Measurements from ENCODE around the gene SPATC1L.

The SPATC1L gene

DNA sequence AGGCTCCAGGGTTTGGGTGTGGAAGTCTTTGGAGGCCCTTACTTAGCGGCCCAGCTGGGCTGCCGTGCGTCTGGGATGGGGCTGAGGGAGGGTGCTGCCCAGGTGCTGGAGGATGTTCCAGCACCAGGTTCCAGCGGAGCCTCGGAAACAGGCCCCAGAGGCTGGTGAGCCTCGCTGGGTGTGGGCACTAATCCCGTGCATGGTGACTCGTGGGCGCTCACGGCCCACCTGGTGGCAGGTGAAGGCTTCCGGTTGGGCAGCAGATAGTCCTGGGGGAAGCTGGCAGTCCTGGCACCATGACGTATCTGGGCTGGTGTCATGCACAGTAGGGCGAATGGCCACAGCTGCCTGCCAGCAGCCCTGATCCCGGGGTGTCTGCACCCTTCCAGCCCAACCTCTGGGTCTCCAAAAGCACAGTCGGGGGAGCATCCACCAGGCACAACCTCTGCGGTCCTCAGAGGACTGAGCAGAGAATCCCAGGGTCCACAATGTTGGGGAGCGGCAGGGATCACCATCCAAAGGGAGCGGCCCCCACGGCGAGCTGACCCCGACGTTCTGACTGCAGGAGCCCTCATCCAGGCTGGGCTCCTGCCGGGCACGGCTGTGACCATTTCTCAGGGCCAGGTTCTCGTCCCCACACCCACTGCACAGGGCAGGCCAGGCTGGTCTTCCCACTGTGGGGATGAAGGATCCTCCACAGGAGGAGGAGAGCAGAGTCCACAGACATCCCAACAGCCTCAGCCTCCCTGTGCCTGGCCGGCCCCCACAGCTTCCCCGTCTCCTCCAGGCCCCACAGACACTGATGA lies 54.2 kb downstream of the SPATC1L start:
- no peak for DNase-seq

GRCh38 chr21:46128933-46129571 lies 55.2 kb downstream of the SPATC1L start:
- no peak for DNase-seq

GRCh38 chr21:46128106-46128932 lies 55.9 kb downstream of the SPATC1L start:
- no peak for DNase-seq

- DNase-seq: no peak
These were observed 56.8 kb downstream of the SPATC1L start for GRCh38 chr21:46127239-46128105.

- no peak for DNase-seq
These were observed 57.7 kb downstream of the SPATC1L start for GRCh38 chr21:46126309-46127238.

GRCh38 chr21:46125846-46126301 lies 58.4 kb downstream of the SPATC1L start:
- no peak for DNase-seq

DNA sequence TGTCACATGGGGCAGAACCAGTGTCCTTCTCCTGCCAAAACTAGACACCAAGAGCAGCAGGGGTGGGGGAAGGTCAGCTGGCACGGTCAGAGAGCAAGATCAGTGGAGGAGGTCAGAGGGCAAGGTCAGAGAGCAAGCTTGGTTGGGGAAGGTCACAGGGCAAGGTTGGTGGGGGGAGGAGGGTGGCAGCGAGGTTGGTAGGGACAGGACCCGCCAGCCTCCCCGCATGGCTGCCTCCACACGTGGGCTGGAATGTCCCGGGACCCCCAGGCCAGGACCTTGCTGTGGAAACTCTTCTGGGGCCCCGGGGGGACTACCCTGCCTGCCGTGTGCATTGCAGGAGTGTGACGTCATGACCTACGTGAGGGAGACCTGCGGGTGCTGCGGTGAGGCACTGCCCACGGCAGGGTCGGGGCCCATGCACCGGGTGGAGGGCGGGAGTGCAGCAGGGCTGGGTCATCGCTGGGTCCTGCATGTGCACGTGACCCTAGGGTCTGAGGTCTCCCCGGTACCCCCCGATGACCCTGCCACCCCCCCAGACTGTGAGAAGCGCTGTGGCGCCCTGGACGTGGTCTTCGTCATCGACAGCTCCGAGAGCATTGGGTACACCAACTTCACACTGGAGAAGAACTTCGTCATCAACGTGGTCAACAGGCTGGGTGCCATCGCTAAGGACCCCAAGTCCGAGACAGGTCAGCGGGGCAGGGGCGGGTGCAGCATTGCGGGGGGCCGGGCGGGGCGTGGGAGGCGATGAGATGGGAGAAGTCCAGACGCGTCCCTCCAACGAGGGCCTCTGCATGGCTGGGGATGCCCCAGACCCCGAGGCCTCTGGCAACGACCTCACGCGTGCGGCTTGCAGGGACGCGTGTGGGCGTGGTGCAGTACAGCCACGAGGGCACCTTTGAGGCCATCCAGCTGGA lies 59.1 kb downstream of the SPATC1L start:
- DNase-seq: no peak

- DNase-seq: no peak
These were observed 60.0 kb downstream of the SPATC1L start for GRCh38 chr21:46124083-46124925.

DNA sequence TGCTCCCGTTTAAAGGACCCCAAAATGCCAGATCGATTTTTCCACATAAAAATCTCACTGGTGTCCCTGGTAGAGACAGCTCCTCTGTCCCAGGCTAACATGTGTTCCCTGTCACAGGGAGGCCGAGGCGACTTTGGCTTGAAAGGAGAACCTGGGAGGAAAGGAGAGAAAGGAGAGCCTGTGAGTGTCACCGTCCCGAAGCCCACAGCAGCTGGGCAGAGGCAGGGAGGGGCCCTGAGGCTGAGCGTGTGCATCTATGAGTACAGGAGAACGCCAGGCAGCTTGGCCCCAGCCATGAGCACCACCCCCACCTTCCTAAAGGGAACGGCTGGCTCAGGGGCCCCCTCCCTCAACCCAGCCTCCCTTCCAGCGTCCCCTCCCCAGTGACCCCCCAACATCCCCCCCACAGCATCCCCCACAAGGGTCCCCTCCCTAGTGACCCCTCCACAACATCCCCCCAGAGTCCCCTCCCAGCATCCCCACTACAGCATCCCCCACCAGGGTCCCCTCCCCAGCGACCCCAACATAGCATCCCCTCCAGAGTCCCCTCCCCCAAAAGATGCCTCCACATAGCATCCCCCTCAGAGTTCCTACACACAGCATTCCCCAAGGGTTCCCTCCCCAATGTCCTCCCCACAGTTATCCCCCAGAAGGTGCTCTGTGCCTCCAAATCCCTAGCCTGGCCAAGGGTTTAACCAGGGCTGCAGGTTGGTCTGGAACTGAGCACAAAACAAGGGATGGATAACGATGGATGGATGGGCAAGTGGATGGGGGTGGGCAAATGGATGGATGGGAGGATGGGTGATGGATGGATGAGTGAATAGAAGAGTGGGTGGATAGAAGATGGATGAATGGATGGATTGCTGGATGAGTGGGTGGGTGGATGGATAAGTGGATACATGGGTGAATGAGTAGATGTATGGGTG lies 61.2 kb downstream of the SPATC1L start:
- DNase-seq: no peak

GRCh38 chr21:46122237-46122671 lies 62.0 kb downstream of the SPATC1L start:
- DNase-seq: no peak

DNA sequence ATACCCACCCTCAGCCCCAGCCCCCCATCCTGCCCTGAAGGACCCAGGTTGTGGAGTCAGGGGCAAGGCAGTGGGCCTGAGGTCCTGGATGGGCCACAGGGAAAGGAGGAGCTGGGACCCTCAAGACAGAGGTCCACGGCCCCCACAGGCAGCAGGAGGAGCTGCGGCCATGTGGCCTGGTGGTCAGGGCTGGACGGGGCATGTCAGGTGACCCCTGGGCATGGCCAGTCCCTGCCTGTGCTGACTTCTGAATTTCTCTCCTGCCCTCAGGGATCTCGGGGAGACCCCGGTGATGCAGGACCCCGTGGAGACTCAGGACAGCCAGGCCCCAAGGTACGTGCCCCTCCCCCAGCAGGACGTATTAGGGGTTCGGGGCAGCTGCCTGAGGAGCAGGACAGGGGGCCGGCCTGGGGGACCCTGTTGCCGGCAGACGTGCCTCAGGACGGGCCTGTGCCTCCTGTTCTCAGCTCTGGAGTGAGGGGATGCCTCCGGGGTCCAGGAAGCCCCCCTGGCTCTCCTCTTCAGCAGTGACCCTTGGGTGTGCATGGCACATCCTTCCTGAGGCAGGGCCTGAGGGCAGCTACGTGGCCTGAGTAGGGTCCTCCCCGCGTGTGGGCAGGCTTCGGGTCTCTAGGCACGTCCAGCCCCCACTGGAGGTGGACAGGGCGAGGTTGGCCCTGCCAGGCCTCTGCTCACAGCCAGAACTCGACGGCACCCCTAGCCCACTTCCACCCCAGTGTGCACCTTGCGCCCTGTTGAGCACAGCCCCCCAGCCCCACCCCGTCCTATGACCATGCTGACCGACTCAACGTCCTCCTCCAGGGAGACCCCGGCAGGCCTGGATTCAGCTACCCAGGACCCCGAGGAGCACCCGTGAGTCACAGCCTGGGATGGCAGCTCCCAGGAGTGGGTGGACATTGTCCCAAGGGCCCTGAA lies 62.7 kb downstream of the SPATC1L start:
- DNase-seq: no peak

DNA sequence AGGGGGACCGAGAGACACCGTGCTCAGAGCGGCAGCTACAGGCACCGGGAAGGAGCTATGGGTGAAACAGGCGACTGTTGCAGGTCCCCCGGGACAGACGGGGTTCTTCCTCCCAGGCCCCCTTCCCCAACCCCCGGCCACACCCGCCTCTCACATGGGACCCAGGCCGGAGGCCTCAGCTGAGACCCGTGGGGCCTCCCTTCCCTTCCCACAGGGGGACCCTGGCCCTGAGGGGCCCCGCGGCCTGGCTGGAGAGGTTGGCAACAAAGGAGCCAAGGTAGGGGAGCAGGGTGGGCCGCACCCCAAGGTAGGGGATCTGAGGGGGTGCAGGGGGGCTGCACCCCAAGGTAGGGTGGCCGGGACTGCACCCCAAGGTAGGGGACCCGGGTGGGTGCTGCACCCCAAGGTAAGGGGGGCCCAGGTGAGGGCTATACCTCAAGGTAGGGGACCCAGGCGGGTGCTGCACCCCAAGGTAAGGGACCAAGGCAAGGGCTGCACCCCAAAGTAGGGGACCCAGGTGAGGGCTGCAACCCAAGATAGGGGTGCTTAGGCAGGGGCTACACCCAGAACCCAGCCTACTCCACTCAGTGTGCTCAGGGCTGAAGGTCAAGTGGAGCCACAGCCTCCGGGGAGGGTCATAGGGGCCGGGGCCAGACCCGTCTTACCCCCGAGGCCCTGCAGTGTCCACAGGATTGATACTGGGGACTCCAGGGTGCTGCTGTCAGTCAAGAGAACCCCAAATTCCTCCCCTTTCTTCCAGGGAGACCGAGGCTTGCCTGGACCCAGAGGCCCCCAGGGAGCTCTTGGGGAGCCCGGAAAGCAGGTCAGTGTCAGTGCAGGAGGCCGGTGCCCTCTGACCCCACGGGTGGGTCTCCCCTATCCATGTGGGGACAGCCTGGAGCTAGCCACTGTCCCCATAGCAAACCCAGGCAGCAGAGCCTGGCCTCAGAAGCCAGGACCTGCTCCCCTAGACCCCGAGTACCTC lies 63.7 kb downstream of the SPATC1L start:
- DNase-seq: no peak

DNA sequence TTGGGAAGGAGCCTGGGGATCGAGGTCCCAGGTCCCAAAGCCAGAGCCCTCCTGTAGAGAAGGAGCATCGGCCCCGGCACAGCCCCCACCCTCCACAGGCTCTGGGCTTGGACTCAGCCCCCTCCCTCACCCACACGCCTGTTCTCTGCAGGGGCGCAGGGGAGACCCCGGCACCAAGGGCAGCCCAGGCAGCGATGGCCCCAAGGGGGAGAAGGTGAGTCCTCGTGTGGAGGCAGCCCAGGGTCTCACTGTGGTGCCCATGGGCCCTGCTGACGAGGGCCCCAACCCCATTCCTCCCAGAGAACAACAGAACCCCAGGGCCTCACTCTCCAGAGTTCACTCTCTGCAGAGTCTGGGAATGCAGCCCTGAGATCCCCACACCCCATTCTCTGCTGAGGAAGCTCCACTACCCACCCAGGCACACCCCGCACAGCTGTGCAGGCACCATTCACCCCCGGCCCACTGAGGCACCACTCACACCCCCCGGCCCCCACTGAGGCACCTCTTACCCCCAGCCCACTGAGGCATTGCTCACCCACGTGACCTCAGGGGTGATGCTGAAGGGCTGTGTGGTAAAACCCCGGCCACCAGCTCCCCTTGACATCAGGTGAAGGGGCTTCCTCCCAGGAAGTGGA lies 64.5 kb downstream of the SPATC1L start:
- no peak for DNase-seq

GRCh38 chr21:46119144-46119636 lies 65.1 kb downstream of the SPATC1L start:
- DNase-seq: no peak
